HepG2 (cell line): ENCODE data around the gene SLC35G2. TPM values are rescaled to one million over a fixed set of nuclear protein-coding genes. Genes with fewer than 3 reads are reported as not detected.

Experiments used
- FLYWCH1 ChIP-seq: sonication (generic); formaldehyde crosslinking; IDR thresholded peaks from 2 replicates; pipeline ENCODE4 v1.8.1; 2023; ENCODE audit warnings: mild to moderate bottlenecking, missing genetic modification reagents
- FOXK2 ChIP-seq: fragments of 450-650 bp; IDR thresholded peaks from 2 replicates; pipeline ENCODE4 v1.6.1; 2016
- GFI1 ChIP-seq: sonication (generic); formaldehyde crosslinking; IDR thresholded peaks from 2 replicates; pipeline ENCODE4 v1.5.0; 2020; ENCODE audit warnings: missing genetic modification reagents, mild to moderate bottlenecking, borderline replicate concordance
- HOXA5 ChIP-seq: sonication (generic); formaldehyde crosslinking; IDR thresholded peaks from 2 replicates; pipeline ENCODE4 v1.4.0; 2020; ENCODE audit warnings: missing genetic modification reagents
- MEIS2 ChIP-seq: sonication (generic); formaldehyde crosslinking; IDR thresholded peaks from 2 replicates; pipeline ENCODE4 v1.9.0; 2021; ENCODE audit warnings: mild to moderate bottlenecking, missing genetic modification reagents
- PAX8 ChIP-seq: sonication (generic); formaldehyde crosslinking; IDR thresholded peaks from 2 replicates; pipeline ENCODE4 v1.8.0; 2022; ENCODE audit warnings: mild to moderate bottlenecking, missing genetic modification reagents, borderline replicate concordance
- PRDM10 ChIP-seq: sonication (generic); formaldehyde crosslinking; IDR thresholded peaks from 2 replicates; pipeline ENCODE4 v1.4.0; 2020; ENCODE audit warnings: low read depth, missing genetic modification reagents
- RFXANK ChIP-seq: IDR thresholded peaks from 2 replicates; pipeline ENCODE4 v1.6.1; 2016
- SOX6 ChIP-seq, 2 experiments: fragments of 450-650 bp in 1 of 2; sonication (generic) in 1 of 2; formaldehyde crosslinking in 1 of 2; IDR thresholded peaks; 2 replicates each; pipeline versions ENCODE4 v1.4.0 to v1.6.1; 2017 to 2020; ENCODE audit warnings: antibody characterized with exemption in 1 of 2, mild to moderate bottlenecking in 1 of 2, missing genetic modification reagents in 1 of 2
- TBL1XR1 ChIP-seq: fragments of 150-350 bp; IDR thresholded peaks from 2 replicates; pipeline ENCODE4 v1.6.1; 2014; ENCODE audit warnings: borderline replicate concordance, low read length; ENCODE audit not compliant: partially characterized antibody
- TIGD3 ChIP-seq: sonication (generic); formaldehyde crosslinking; IDR thresholded peaks from 2 replicates; pipeline ENCODE4 v1.5.1; 2020; ENCODE audit warnings: mild to moderate bottlenecking, missing genetic modification reagents, borderline replicate concordance
- ZNF101 ChIP-seq: sonication (generic); formaldehyde crosslinking; IDR thresholded peaks from 2 replicates; pipeline ENCODE4 v1.4.0; 2020; ENCODE audit warnings: mild to moderate bottlenecking, low read depth, missing genetic modification reagents, borderline replicate concordance
- ZNF207 ChIP-seq: fragments of 450-650 bp; IDR thresholded peaks from 2 replicates; pipeline ENCODE4 v1.6.1; 2016; ENCODE audit warnings: antibody characterized with exemption, borderline replicate concordance
- ZNF430 ChIP-seq: sonication (generic); formaldehyde crosslinking; IDR thresholded peaks from 2 replicates; pipeline ENCODE4 v1.9.0; 2021; ENCODE audit warnings: mild to moderate bottlenecking, missing genetic modification reagents
- ZNF441 ChIP-seq: sonication (generic); formaldehyde crosslinking; IDR thresholded peaks from 2 replicates; pipeline ENCODE4 v1.7.0; 2021; ENCODE audit warnings: missing genetic modification reagents, borderline replicate concordance
- ZNF616 ChIP-seq: sonication (generic); formaldehyde crosslinking; IDR thresholded peaks from 2 replicates; pipeline ENCODE4 v1.5.0; 2020; ENCODE audit warnings: low read depth, mild to moderate bottlenecking, missing genetic modification reagents
- ZNF770 ChIP-seq: sonication (generic); formaldehyde crosslinking; IDR thresholded peaks from 2 replicates; pipeline ENCODE4 v1.5.0; 2020; ENCODE audit warnings: mild to moderate bottlenecking, missing genetic modification reagents
- ZSCAN9 ChIP-seq: IDR thresholded peaks from 2 replicates; pipeline ENCODE4 v1.6.1; 2016; ENCODE audit warnings: borderline replicate concordance
- polyA plus RNA-seq, 8 experiments: library from polyadenylated mRNA; depleted of rRNA in 3 of 8; stranded (reverse) in 7 of 8; unstranded in 1 of 8; fragments of >200 nt; fragmentation: Illumina TruSeq in 4 of 8; extraction: Trizol in 4 of 8; gene quantifications; 2 replicates each; pipeline versions ENCODE4 v1.2.1 to v1.2.3, GENCODE V29; 2011 to 2016; ENCODE audit warnings: low read depth in 4 of 8, missing spikeins in 1 of 8, mixed read lengths in 1 of 8; ENCODE audit not compliant: insufficient read depth in 1 of 8
- total RNA-seq, 5 experiments: library from RNA; depleted of rRNA; stranded (reverse); fragments of >200 nt; fragmentation: Illumina TruSeq; extraction: Trizol; gene quantifications; 2 replicates each; pipeline ENCODE4 v1.2.3, GENCODE V29; 2016; ENCODE audit warnings: low read depth in 1 of 5

SLC35G2 gene
- total and polyA plus RNA-seq, 2 of the 13 experiments (the other 11 are each of a cell fraction or from before 2014, with no cell fraction given): 7.6 to 10.3 TPM

GRCh38 chr3:136862617-136863322 is 43.8 kb downstream of the SLC35G2 start (continued):
- no peak for TF ChIP-seq TBL1XR1
- no peak for TF ChIP-seq TIGD3
- peak; percentile 8; the same call in 1 of the 2 replicates for TF ChIP-seq ZNF770 (CRISPR knock-in tag)
- no peak for TF ChIP-seq ZSCAN9 (CRISPR knock-in tag)
- TF ChIP-seq HOXA5: peak; percentile 5; the same call in 1 of the 2 replicates
- 0 out of 2 replicates have a peak, but pooled peaks have one; percentile 1 for TF ChIP-seq ZNF441 (CRISPR knock-in tag)
- no peak for TF ChIP-seq FOXK2
- 0 out of 2 replicates have a peak, but pooled peaks have one; percentile 25 for TF ChIP-seq ZNF101 (CRISPR knock-in tag)
- 0 out of 2 replicates have a peak, but pooled peaks have one; percentile 1 for TF ChIP-seq PAX8 (CRISPR knock-in tag)
- no peak for TF ChIP-seq GFI1 (CRISPR knock-in tag)
- no peak for TF ChIP-seq ZNF430 (CRISPR knock-in tag)
- TF ChIP-seq FLYWCH1 (CRISPR knock-in tag): no peak
- no peak for TF ChIP-seq SOX6 (IDR thresholded peaks at IDR 0.05)
- TF ChIP-seq SOX6 (CRISPR knock-in tag; IDR thresholded peaks at IDR 0.05): 0 out of 2 replicates have a peak, but pooled peaks have one; percentile 15
- TF ChIP-seq PRDM10 (CRISPR knock-in tag): peak; percentile 75
- no peak for TF ChIP-seq MEIS2 (CRISPR knock-in tag)
- TF ChIP-seq ZNF207: no peak
- no peak for TF ChIP-seq RFXANK (CRISPR knock-in tag)
- no peak for TF ChIP-seq ZNF616 (CRISPR knock-in tag)
